Vagina (tissue), 2 donors: ENCODE data around the gene TNFSF8.

ENCODE experiments used
- CTCF ChIP-seq, 3 experiments: fragments of 450-650 bp in 2 of 3; fragments of 200-600 bp in 1 of 3; sonication (generic) in 1 of 3; IDR thresholded peaks; one replicate each; pipeline ENCODE4 v1.5.1; 2017 to 2019; ENCODE audit warnings: antibody characterized with exemption in 3 of 3, mild to moderate bottlenecking in 2 of 3, moderate library complexity in 2 of 3
- POLR2A ChIP-seq, 2 donors: fragments of 450-650 bp; IDR thresholded peaks; one replicate each; pipeline ENCODE4 v1.6.1; 2017; ENCODE audit warnings: antibody characterized with exemption in 2 of 2, mild to moderate bottlenecking in 2 of 2, moderate library complexity in 2 of 2

DNA sequence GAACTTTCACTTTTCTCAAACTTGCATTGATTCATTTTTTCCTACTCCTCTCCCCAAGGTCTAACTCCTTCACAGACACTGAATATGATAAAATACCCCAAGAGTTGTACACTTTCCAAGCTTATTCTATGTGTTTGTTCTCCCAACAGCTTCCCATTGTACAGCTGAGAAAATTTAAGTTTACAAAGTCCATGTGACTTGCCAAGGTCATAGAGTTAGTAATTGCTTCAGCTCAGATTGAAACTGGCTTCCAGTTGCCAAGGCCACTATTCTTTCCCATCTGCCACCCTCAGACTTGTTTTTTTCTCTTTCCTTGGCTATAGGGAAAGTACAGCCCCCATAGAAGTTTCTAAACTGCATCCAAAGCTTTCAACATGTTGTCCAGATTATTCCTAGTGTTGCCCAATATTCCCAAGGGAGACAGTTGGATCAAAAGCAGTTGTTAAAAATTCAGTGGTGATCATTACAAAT, 34.8 kb downstream of the TNFSF8 start:
- TF ChIP-seq CTCF (IDR thresholded peaks at IDR 0.05) (no peak), POLR2A (IDR thresholded peaks at IDR 0.05) (no peak)
